ENCODE measurements around the gene AKAP10. TPM values are rescaled to one million over a fixed set of nuclear protein-coding genes. Genes with fewer than 3 reads are reported as not detected.

The AKAP10 gene
- total RNA-seq: 24.9 and 33.2 TPM in 2 replicates

GRCh38 chr17:19977293-19978208 is at the start of gene AKAP10:
Gene AKAP10 (minus strand): TSS chr17:19977828. CDS start chr17:19977679, 149 bp downstream.

GRCh38 chr17:20009302-20010098 is 31.9 kb upstream of the AKAP10 start, which contains the start of gene SPECC1:
Gene SPECC1 (plus strand): TSS chr17:20009359. CDS start chr17:20096652, 87,293 bp downstream.

GRCh38 chr17:19867329-19868078 is 110.1 kb downstream of the AKAP10 start, which contains the start of gene ULK2:
Gene ULK2 (minus strand): TSS chr17:19867936. CDS start chr17:19867417, 519 bp downstream.

Other genes starting within 250 kb of the AKAP10 start
- not detected in 2 replicates for gene ALDH3A1, start 229.5 kb downstream of the AKAP10 start, total RNA-seq
- 8.0 and 13.2 TPM in 2 replicates for gene ULK2, start 109.9 kb downstream of the AKAP10 start, total RNA-seq
- gene SPECC1, start 31.5 kb upstream of the AKAP10 start, total RNA-seq: 28.1 and 56.7 TPM in 2 replicates

Data from smooth muscle cell of the umbilical artery (primary cell).